CD14-positive monocyte (primary cell): Measurements from ENCODE around the gene SPSB2. TPM values are rescaled to one million over a fixed set of nuclear protein-coding genes. Genes with fewer than 3 reads are reported as not detected.
A peak's percentile ranks its signal among the peaks of the same experiment; 100 is the strongest.

Experiments
- DNase-seq, 3 donors: peaks; one replicate each; pipeline ENCODE4 v3.0.0-alpha.2; 2011 to 2022
- H2AFZ ChIP-seq: 2 replicates; pipeline ENCODE4 v1.6.0; 2012; ENCODE audit warnings: mild to moderate bottlenecking, low read depth, low read length, inconsistent platforms; ENCODE audit not compliant: insufficient read depth, poor library complexity, severe bottlenecking
- H3K27ac ChIP-seq, 2 donors: 1 replicate in 1 of 2; 2 replicates in 1 of 2; pipeline ENCODE4 v1.5.1; 2012 to 2013; ENCODE audit warnings: low read length in 2 of 2, control low read depth in 1 of 2, inconsistent platforms in 1 of 2, low read depth in 1 of 2, mild to moderate bottlenecking in 1 of 2
- H3K27me3 ChIP-seq, 2 donors: one replicate each; pipeline versions ENCODE4 v1.6.0 to v1.6.1; 2011 to 2013; ENCODE audit warnings: low read length in 2 of 2; ENCODE audit not compliant: control insufficient read depth in 2 of 2, insufficient read depth in 2 of 2
- H3K36me3 ChIP-seq, 2 donors: replicated peaks in 1 of 2; 1 replicate in 1 of 2; 2 replicates in 1 of 2; pipeline versions ENCODE4 v1.5.1 to v1.6.1; 2012 to 2013; ENCODE audit warnings: low read length in 2 of 2, control low read depth in 1 of 2, inconsistent platforms in 1 of 2, mild to moderate bottlenecking in 1 of 2; ENCODE audit not compliant: insufficient read depth in 2 of 2, control insufficient read depth in 1 of 2
- H3K4me1 ChIP-seq, 2 donors: 1 replicate in 1 of 2; 2 replicates in 1 of 2; pipeline versions ENCODE4 v1.5.1 to v1.6.1; 2012 to 2013; ENCODE audit warnings: low read length in 2 of 2, control low read depth in 1 of 2, inconsistent platforms in 1 of 2, mild to moderate bottlenecking in 1 of 2, moderate library complexity in 1 of 2; ENCODE audit not compliant: insufficient read depth in 2 of 2, control insufficient read depth in 1 of 2
- H3K4me2 ChIP-seq: replicated peaks from 2 replicates; pipeline ENCODE3; 2012; ENCODE audit warnings: low read length, moderate library complexity, mild to moderate bottlenecking; ENCODE audit not compliant: poor library complexity, severe bottlenecking; ENCODE audit errors: extremely low read depth
- H3K4me3 ChIP-seq, 3 experiments: fragments of 200-600 bp in 1 of 3; sonication (generic) in 1 of 3; replicated peaks in 1 of 3; 1 replicate in 2 of 3; 2 replicates in 1 of 3; pipeline ENCODE4 v1.5.1; 2011 to 2013; ENCODE audit warnings: low read length in 3 of 3, mild to moderate bottlenecking in 3 of 3, control low read depth in 2 of 3, low read depth in 2 of 3, inconsistent platforms in 1 of 3, moderate library complexity in 1 of 3
- H3K79me2 ChIP-seq: 2 replicates; pipeline ENCODE4 v1.6.0; 2012; ENCODE audit warnings: mild to moderate bottlenecking, control low read depth, inconsistent platforms, low read length, moderate library complexity; ENCODE audit not compliant: insufficient read depth
- H3K9ac ChIP-seq: 2 replicates; pipeline ENCODE4 v1.6.0; 2017; ENCODE audit warnings: low read length, mild to moderate bottlenecking; ENCODE audit not compliant: insufficient read depth, poor library complexity, severe bottlenecking
- H3K9me3 ChIP-seq, 2 donors: replicated peaks in 1 of 2; 1 replicate in 1 of 2; 2 replicates in 1 of 2; pipeline versions ENCODE4 v1.5.1 to v1.6.1; 2012 to 2013; ENCODE audit warnings: low read length in 2 of 2, control low read depth in 1 of 2; ENCODE audit not compliant: control insufficient read depth in 1 of 2, insufficient read depth in 1 of 2
- H4K20me1 ChIP-seq: 2 replicates; pipeline ENCODE4 v1.6.0; 2012; ENCODE audit warnings: mild to moderate bottlenecking, low read length, control low read depth, moderate library complexity; ENCODE audit not compliant: insufficient read depth
- H3K27ac Mint-ChIP-seq, 7 donors: one replicate each; pipeline ENCODE4 v1.8.0; 2020; ENCODE audit warnings: mild to moderate bottlenecking in 7 of 7, mixed read lengths in 7 of 7, moderate library complexity in 6 of 7, inconsistent platforms in 2 of 7
- H3K27me3 Mint-ChIP-seq, 3 donors: one replicate each; pipeline ENCODE4 v1.8.0; 2021 to 2022; ENCODE audit warnings: low read depth in 3 of 3, mild to moderate bottlenecking in 3 of 3, mixed read lengths in 3 of 3, moderate library complexity in 3 of 3, inconsistent platforms in 1 of 3
- H3K36me3 Mint-ChIP-seq, 2 donors: one replicate each; pipeline ENCODE4 v1.8.0; 2020; ENCODE audit warnings: mixed read lengths in 2 of 2, inconsistent platforms in 1 of 2, mild to moderate bottlenecking in 1 of 2
- H3K4me1 Mint-ChIP-seq: one replicate; pipeline ENCODE4 v1.8.0; 2020; ENCODE audit warnings: mild to moderate bottlenecking, mixed read lengths
- H3K4me3 Mint-ChIP-seq, 2 donors: one replicate each; pipeline ENCODE4 v1.8.0; 2020; ENCODE audit warnings: mild to moderate bottlenecking in 2 of 2, mixed read lengths in 2 of 2, moderate library complexity in 1 of 2
- H3K9me3 Mint-ChIP-seq, 7 donors: one replicate each; pipeline ENCODE4 v1.8.0; 2020 to 2022; ENCODE audit warnings: mixed read lengths in 7 of 7, mild to moderate bottlenecking in 6 of 7, moderate library complexity in 6 of 7, inconsistent platforms in 2 of 7
- CTCF ChIP-seq: fragments of 200-600 bp; IDR thresholded peaks from one replicate; pipeline ENCODE4 v1.8.0; 2022; ENCODE audit warnings: antibody characterized with exemption, mild to moderate bottlenecking
- WGBS: methylation state at CpG from one replicate; pipeline ENCODE4 v1.1.5; 2013; ENCODE audit warnings: missing lambda C conversion rate; ENCODE audit not compliant: insufficient coverage; 5-methylcytosine and 5-hydroxymethylcytosine counted together
- intact Hi-C, 2 donors: fragments of 100-400 bp; cut with micrococcal nuclease; formaldehyde crosslinking; loops; one replicate each; pipeline versions ENCODE4 v1.15.0 to v1.15.1; 2023
- polyA plus RNA-seq, 3 donors: library from polyadenylated mRNA; depleted of rRNA in 1 of 3; unstranded in 2 of 3; stranded (reverse) in 1 of 3; fragments of 300-500 nt in 2 of 3; fragments of >200 nt in 1 of 3; fragmentation: Illumina TruSeq in 2 of 3; gene quantifications; 1 replicate in 2 of 3; 2 replicates in 1 of 3; pipeline ENCODE4 v1.2.3, GENCODE V29; 2012 to 2021

Gene SPSB2
- polyA plus RNA-seq, 3 donors = 4.7 to 6.9 (median 6.6) TPM

GRCh38 chr12:6830999-6831398 is 42.1 kb downstream of the SPSB2 start:
- no peak for DNase-seq
- H3K36me3 ChIP-seq = no peaks in the 10 kb centered on the region
- H3K27ac Mint-ChIP-seq = no peak overlapping the region
- peaks cover 0 to 12% (median 8%) of the 10 kb centered on the region in 7 donors for H3K9me3 Mint-ChIP-seq
- H3K4me3 ChIP-seq = no peak overlapping the region
- no peak overlapping the region for H2AFZ ChIP-seq
- peaks cover 0 to 6% of the 10 kb centered on the region in 2 donors for H3K9me3 ChIP-seq
- 97% methylated on average over 5 of the region's 6 CpGs for WGBS
- H3K4me3 Mint-ChIP-seq = peak overlapping the region in 1 of 2 donors; percentile 70
- H4K20me1 ChIP-seq = peaks cover 17% of the 10 kb centered on the region
- peaks cover 46 to 55% (median 49%) of the 10 kb centered on the region in 3 donors for H3K27me3 Mint-ChIP-seq
- peaks cover 6 to 13% of the 10 kb centered on the region in 2 donors for H3K36me3 Mint-ChIP-seq
- H3K27me3 ChIP-seq = peaks cover 12 to 47% of the 10 kb centered on the region in 2 donors
- intact Hi-C loops = no loop called here
- no peak overlapping the region for H3K9ac ChIP-seq
- H3K4me2 ChIP-seq = no peak overlapping the region
- H3K79me2 ChIP-seq = no peaks in the 10 kb centered on the region
- no peak for TF ChIP-seq CTCF
- H3K4me1 Mint-ChIP-seq = peaks cover 18% of the 10 kb centered on the region
- peaks cover 18 to 29% of the 10 kb centered on the region in 2 donors for H3K4me1 ChIP-seq
- H3K27ac ChIP-seq = no peak overlapping the region

GRCh38 chr12:6830286-6830890 is 42.7 kb downstream of the SPSB2 start:
- no peak overlapping the region for H2AFZ ChIP-seq
- Mint-ChIP-seq H3K36me3 (peaks cover 6 to 15% of the 10 kb centered on the region in 2 donors), H3K27me3 (peaks cover 46 to 57% (median 52%) of the 10 kb centered on the region in 3 donors), H3K4me1 (peaks cover 20% of the 10 kb centered on the region), H3K27ac (peak overlapping the region in 1 of 7 donors; percentile 46), H3K4me3 (peak overlapping the region in 1 of 2 donors; percentile 95), H3K9me3 (peaks cover 0 to 12% (median 8%) of the 10 kb centered on the region in 7 donors)
- no peaks in the 10 kb centered on the region for H3K36me3 ChIP-seq
- no peak for TF ChIP-seq CTCF
- no peak overlapping the region for H3K4me2 ChIP-seq
- 80% methylated on average over 2 of the region's 11 CpGs for WGBS
- H3K9ac ChIP-seq = no peak overlapping the region
- intact Hi-C loops = no loop called here
- H3K79me2 ChIP-seq = no peaks in the 10 kb centered on the region
- peaks cover 12 to 49% of the 10 kb centered on the region in 2 donors for H3K27me3 ChIP-seq
- peaks cover 0 to 6% of the 10 kb centered on the region in 2 donors for H3K9me3 ChIP-seq
- no peak overlapping the region for H3K27ac ChIP-seq
- no peak for DNase-seq
- peaks cover 15 to 27% of the 10 kb centered on the region in 2 donors for H3K4me1 ChIP-seq
- no peak overlapping the region for H3K4me3 ChIP-seq
- peaks cover 22% of the 10 kb centered on the region for H4K20me1 ChIP-seq
